H1 (cell line): ENCODE data around the gene C14orf132. TPM values are rescaled to one million over a fixed set of nuclear protein-coding genes. Genes with fewer than 3 reads are reported as not detected.

Source experiments
- CBX8 ChIP-seq: fragments of 300-800, 300-1000 bp; sonication (generic); IDR thresholded peaks from 2 replicates; pipeline ENCODE4 v1.7.1; 2016; ENCODE audit warnings: low read depth, low read length, borderline replicate concordance
- FOSL1 ChIP-seq: IDR thresholded peaks from 2 replicates; pipeline ENCODE4 v1.6.1; 2011; ENCODE audit warnings: mild to moderate bottlenecking, low read depth, low read length, moderate library complexity; ENCODE audit not compliant: insufficient read depth
- SP4 ChIP-seq: IDR thresholded peaks from 2 replicates; pipeline ENCODE4 v1.6.1; 2012; ENCODE audit warnings: low read length, inconsistent platforms
- polyA plus RNA-seq, 7 experiments: library from polyadenylated mRNA; depleted of rRNA in 3 of 7; stranded (reverse) in 5 of 7; unstranded in 2 of 7; fragments of >200 nt in 5 of 7; fragments of 200-250 nt in 2 of 7; gene quantifications; 1 replicate in 5 of 7; 2 replicates in 1 of 7; 4 replicates in 1 of 7; pipeline versions ENCODE4 v1.2.1 to v1.2.3, GENCODE V29; 2011 to 2013; ENCODE audit warnings: missing spikeins in 2 of 7, mixed read lengths in 2 of 7
- total RNA-seq: library from RNA; stranded (reverse); fragmentation: NEBNext Ultra II Directional; extraction: Animal tissue kit (Norgen Biotek cat#: 25700); gene quantifications from 2 replicates; pipeline ENCODE4 v1.2.1, GENCODE V29; 2021

Gene C14orf132
- total and polyA plus RNA-seq, 2 of the 8 experiments (the other 6 are each of a cell fraction or from before 2014, with no cell fraction given): 11.7 to 32.5 TPM

GRCh38 chr14:96091149-96091693 is 52.1 kb downstream of the C14orf132 start (continued):
- no peak for TF ChIP-seq SP4
- no peak for TF ChIP-seq FOSL1
- TF ChIP-seq CBX8: no peak
